Choroid plexus epithelial cell (primary cell): ENCODE results near the gene SIT1.

ENCODE experiments used
- DNase-seq: peaks from one replicate; pipeline ENCODE4 v3.0.0-alpha.2; 2010; ENCODE audit warnings: low read depth
- H3K4me3 ChIP-seq: 2 replicates; pipeline ENCODE4 v1.5.1; 2011; ENCODE audit warnings: low read depth, mild to moderate bottlenecking, control low read depth, low read length, moderate library complexity
- CTCF ChIP-seq: conservative IDR thresholded peaks from 2 replicates; pipeline ENCODE4 v1.5.1; 2011; ENCODE audit warnings: low read depth, mild to moderate bottlenecking, control low read depth, inconsistent platforms, low read length, moderate library complexity

Gene SIT1

GRCh38 chr9:35691757-35692301 lies 41.1 kb upstream of the SIT1 start:
- peak; percentile 17 for TF ChIP-seq CTCF
- no peak for DNase-seq
- H3K4me3 ChIP-seq = no peak overlapping the region

GRCh38 chr9:35691334-35691650 lies 40.6 kb upstream of the SIT1 start:
- no peak for TF ChIP-seq CTCF
- peak overlapping the region; percentile 78 for H3K4me3 ChIP-seq

GRCh38 chr9:35690614-35691333 lies 40.0 kb upstream of the SIT1 start:
- DNase-seq = peak; percentile 70
- H3K4me3 ChIP-seq = peak overlapping the region; percentile 78
- TF ChIP-seq CTCF = no peak

More at GRCh38 chr9:35691334-35691650, 40.6 kb upstream of the SIT1 start:
- DNase-seq = no peak

- TF ChIP-seq CTCF = no peak
These were observed 39.5 kb upstream of the SIT1 start for GRCh38 chr9:35690294-35690613.

GRCh38 chr9:35689542-35690293 lies 39.0 kb upstream of the SIT1 start, which contains the start of gene TPM2:
TSS of gene TPM2 (minus strand) at chr9:35689925. CDS start at chr9:35689817, 108 bp downstream.
- peak; percentile 72 for DNase-seq
- TF ChIP-seq CTCF = no peak
- peak within 1 kb of the TSS; percentile 78 for H3K4me3 ChIP-seq

More at GRCh38 chr9:35690294-35690613, 39.5 kb upstream of the SIT1 start:
- DNase-seq = peak; percentile 58
- H3K4me3 ChIP-seq = peak overlapping the region; percentile 78

- DNase-seq = peak; percentile 83
- no peak for TF ChIP-seq CTCF
- H3K4me3 ChIP-seq = peak overlapping the region; percentile 78
These were observed 38.1 kb upstream of the SIT1 start for GRCh38 chr9:35688558-35689541.
